Transverse colon (tissue), 4 donors: ENCODE data around the gene NID2. TPM values are rescaled to one million over a fixed set of nuclear protein-coding genes. Genes with fewer than 3 reads are reported as not detected.

ENCODE experiments used
- DNase-seq: peaks from one replicate; pipeline ENCODE4 v3.0.0-alpha.2; 2019
- H3K27ac ChIP-seq, 4 donors: fragments of 200-600 bp; sonication (generic); 2 replicates each; pipeline ENCODE4 v1.5.1; 2016 to 2018; ENCODE audit warnings: inconsistent platforms in 4 of 4
- H3K27me3 ChIP-seq: fragments of 200-600 bp; sonication (generic); 2 replicates; pipeline ENCODE4 v1.5.1; 2017; ENCODE audit warnings: inconsistent platforms
- H3K36me3 ChIP-seq, 4 donors: fragments of 200-600 bp; sonication (generic); 2 replicates each; pipeline ENCODE4 v1.5.1; 2017 to 2019; ENCODE audit warnings: inconsistent platforms in 4 of 4
- H3K4me1 ChIP-seq, 4 donors: fragments of 200-600 bp; sonication (generic); 2 replicates each; pipeline ENCODE4 v1.5.1; 2017 to 2020; ENCODE audit warnings: inconsistent platforms in 4 of 4
- H3K4me3 ChIP-seq, 4 donors: fragments of 200-600 bp; sonication (generic); 1 replicate in 1 of 4; 2 replicates in 3 of 4; pipeline versions ENCODE4 v1.5.1 to v1.6.1; 2017 to 2019; ENCODE audit warnings: inconsistent platforms in 4 of 4
- H3K9me3 ChIP-seq, 2 donors: fragments of 200-600 bp; sonication (generic); 2 replicates each; pipeline ENCODE4 v1.5.1; 2017 to 2019; ENCODE audit warnings: inconsistent platforms in 2 of 2
- CTCF ChIP-seq, 5 experiments: fragments of 200-600 bp in 3 of 5; fragments of 450-650 bp in 2 of 5; sonication (generic) in 3 of 5; IDR thresholded peaks; 1 replicate in 2 of 5; 2 replicates in 3 of 5; pipeline ENCODE4 v1.5.1; 2016 to 2017; ENCODE audit warnings: antibody characterized with exemption in 5 of 5, inconsistent platforms in 3 of 5, mild to moderate bottlenecking in 2 of 5, moderate library complexity in 1 of 5
- EP300 ChIP-seq: sonication (generic); formaldehyde crosslinking; IDR thresholded peaks from one replicate; pipeline ENCODE4 v1.6.1; 2017; ENCODE audit warnings: antibody characterized with exemption, low read depth
- POLR2A ChIP-seq: fragments of 450-650 bp; IDR thresholded peaks from one replicate; pipeline ENCODE4 v1.6.1; 2016; ENCODE audit warnings: antibody characterized with exemption, mild to moderate bottlenecking, moderate library complexity
- POLR2AphosphoS5 ChIP-seq, 3 donors: sonication (generic); formaldehyde crosslinking; IDR thresholded peaks; one replicate each; pipeline ENCODE4 v1.6.1; 2016; ENCODE audit warnings: antibody characterized with exemption in 3 of 3
- WGBS, 2 donors: methylation state at CpG; one replicate each; pipeline ENCODE4 v1.1.5; 2018; ENCODE audit warnings: low coverage in 1 of 2; 5-methylcytosine and 5-hydroxymethylcytosine counted together
- in situ Hi-C, 4 donors: fragments of 200-750 bp; cut with MboI; loops; one replicate each; pipeline versions ENCODE4 v1.15.0 to v1.15.1; 2017; ENCODE audit warnings: low sequenced_read_pairs in 3 of 4, low pct_ligation_motif_present in 1 of 4, low pct_unique_long_range_greater_than_20kb in 1 of 4
- intact Hi-C: fragments of 100-400 bp; cut with DNase I; formaldehyde crosslinking; loops from one replicate; pipeline ENCODE4 v1.15.1; 2023; ENCODE audit warnings: low total_unique reads
- total RNA-seq, 4 donors: library from RNA; depleted of rRNA; stranded (reverse); fragments of >200 nt; gene quantifications; one replicate each; pipeline ENCODE4 v1.1.0, GENCODE V29; 2016

NID2 gene
- total RNA-seq, 4 donors from 2014 or later: 8.3 to 62.7 (median 27.4) TPM

GRCh38 chr14:52007637-52008036 lies 61.2 kb downstream of the NID2 start:
- H3K4me3 ChIP-seq: no peak overlapping the region
- no peak overlapping the region for H3K27ac ChIP-seq
- H3K27me3 ChIP-seq: no peaks in the 10 kb centered on the region
- intact Hi-C loops: no loop called here
- peaks cover 0 to 64% (median 30%) of the 10 kb centered on the region in 4 donors for H3K36me3 ChIP-seq
- no peak for TF ChIP-seq EP300
- no peak for DNase-seq
- WGBS, 2 donors: 80 to 100% methylated on average over 1 of the region's 1 CpG
- H3K9me3 ChIP-seq: no peaks in the 10 kb centered on the region
- H3K4me1 ChIP-seq: peaks cover 0 to 16% (median 9%) of the 10 kb centered on the region in 4 donors
- in situ Hi-C loops: loop anchor here in 1 of 4 donors (25.0 kb wide), 2 partner anchors 255 to 480 kb away; partner anchors contain the start of gene PTGDR

GRCh38 chr14:52007211-52007610 lies 61.6 kb downstream of the NID2 start:
- DNase-seq: no peak
- peaks cover 0 to 18% (median 12%) of the 10 kb centered on the region in 4 donors for H3K4me1 ChIP-seq
- no peaks in the 10 kb centered on the region for H3K9me3 ChIP-seq
- intact Hi-C loops (no loop called here), in situ Hi-C loops (loop anchor here in 1 of 4 donors (25.0 kb wide), 2 partner anchors 255 to 480 kb away; partner anchors contain the start of gene PTGDR)
- H3K36me3 ChIP-seq: peaks cover 0 to 65% (median 32%) of the 10 kb centered on the region in 4 donors
- WGBS, 2 donors: 48 to 91% methylated on average over 1 of the region's 1 CpG
- no peak overlapping the region for H3K4me3 ChIP-seq
- H3K27me3 ChIP-seq: no peaks in the 10 kb centered on the region
- TF ChIP-seq EP300 (no peak), POLR2A (no peak)
- H3K27ac ChIP-seq: no peak overlapping the region

DNA sequence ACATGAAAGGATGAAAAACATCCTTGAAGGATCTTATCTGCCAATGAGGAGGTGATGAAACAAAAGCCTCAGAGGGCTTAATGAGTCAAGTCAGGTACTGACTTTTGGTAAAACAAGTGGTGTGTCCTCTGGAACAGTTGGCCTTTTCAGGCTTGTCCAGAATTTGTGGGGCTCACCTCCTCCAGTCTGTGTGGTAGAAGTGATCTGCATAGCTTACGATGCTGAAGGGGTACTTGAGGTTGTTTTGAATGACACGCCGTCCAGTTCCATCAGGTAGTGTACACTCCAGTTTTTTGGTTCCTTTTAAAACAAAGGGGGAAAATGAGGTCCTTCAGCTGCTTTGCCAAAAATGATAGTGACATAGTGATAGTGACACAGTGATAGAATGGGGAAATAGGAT lies 62.5 kb downstream of the NID2 start:
- intact Hi-C loops: no loop called here
- Histone ChIP-seq H3K4me1 (peaks cover 0 to 20% (median 13%) of the 10 kb centered on the region in 4 donors), H3K4me3 (no peak overlapping the region), H3K36me3 (peaks cover 0 to 73% (median 32%) of the 10 kb centered on the region in 4 donors), H3K27ac (no peak overlapping the region), H3K27me3 (no peaks in the 10 kb centered on the region), H3K9me3 (no peaks in the 10 kb centered on the region)
- in situ Hi-C loops: loop anchor here in 1 of 4 donors (25.0 kb wide), 2 partner anchors 256 to 481 kb away; partner anchors contain the start of gene PTGDR
- TF ChIP-seq POLR2A (no peak), POLR2AphosphoS5 (IDR thresholded peaks at IDR 0.05) (no peak), CTCF (IDR thresholded peaks at IDR 0.05) (no peak), EP300 (no peak)
- DNase-seq: no peak
- 96% methylated on average over 3 of the region's 3 CpGs; no CpG with 5 or more reads in 1 of the 2 donors for WGBS, 2 donors

DNA sequence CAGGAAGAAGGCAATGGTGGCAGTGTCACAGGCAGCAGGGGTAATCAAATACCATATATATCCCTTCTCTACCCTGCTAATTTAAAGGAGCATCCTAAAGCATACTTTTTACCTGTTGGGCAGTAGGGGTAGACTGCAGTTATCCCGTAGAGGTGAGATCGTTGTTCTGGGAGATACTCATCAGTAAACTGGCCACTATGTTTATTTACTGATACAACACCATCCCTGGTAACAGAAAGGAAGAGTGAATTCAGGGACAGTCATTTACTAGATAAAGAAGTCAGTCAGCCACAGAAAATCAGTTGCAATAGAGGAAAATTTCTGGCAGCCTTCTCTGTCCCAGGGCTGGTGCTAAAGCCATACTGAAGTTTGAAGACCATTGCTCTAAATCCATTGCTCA lies 63.2 kb downstream of the NID2 start:
- H3K27ac ChIP-seq: no peak overlapping the region
- DNase-seq: no peak
- no peak overlapping the region for H3K4me3 ChIP-seq
- TF ChIP-seq POLR2AphosphoS5 (IDR thresholded peaks at IDR 0.05): no peak
- TF ChIP-seq EP300: no peak
- TF ChIP-seq CTCF (IDR thresholded peaks at IDR 0.05): no peak
- TF ChIP-seq POLR2A: no peak
- no peaks in the 10 kb centered on the region for H3K27me3 ChIP-seq
- 71 to 89% methylated on average over 2 of the region's 2 CpGs for WGBS, 2 donors
- H3K36me3 ChIP-seq: peaks cover 0 to 75% (median 30%) of the 10 kb centered on the region in 4 donors
- peaks cover 0 to 20% (median 13%) of the 10 kb centered on the region in 4 donors for H3K4me1 ChIP-seq
- H3K9me3 ChIP-seq: no peaks in the 10 kb centered on the region
- intact Hi-C loops: no loop called here
- in situ Hi-C loops: loop anchor here in 1 of 4 donors (25.0 kb wide), 2 partner anchors 257 to 482 kb away; partner anchors contain the start of gene PTGDR

- WGBS, 2 donors: 54 to 60% methylated on average over 3 of the region's 3 CpGs
- in situ Hi-C loops: loop anchor here in 1 of 4 donors (25.0 kb wide), 2 partner anchors 259 to 484 kb away; partner anchors contain the start of gene PTGDR
Measured at GRCh38 chr14:52003324-52003723, 65.5 kb downstream of the NID2 start.

More at GRCh38 chr14:52003324-52003723, 65.5 kb downstream of the NID2 start:
- Histone ChIP-seq H3K27ac (peak overlapping the region; percentile 61 to 73 (median 67)), H3K27me3 (no peaks in the 10 kb centered on the region), H3K36me3 (peaks cover 0 to 74% (median 20%) of the 10 kb centered on the region in 4 donors), H3K4me3 (no peak overlapping the region), H3K9me3 (no peaks in the 10 kb centered on the region), H3K4me1 (peaks cover 0 to 20% (median 13%) of the 10 kb centered on the region in 4 donors)
- intact Hi-C loops: no loop called here
- DNase-seq: no peak
- TF ChIP-seq POLR2A (no peak), CTCF (IDR thresholded peaks at IDR 0.05) (no peak), EP300 (peak; percentile 77), POLR2AphosphoS5 (IDR thresholded peaks at IDR 0.05) (peak in 2 of 3 donors; percentile 28 to 64)
